Panc1 (cell line): ENCODE data around the gene FOXO3B. TPM values are rescaled to one million over a fixed set of nuclear protein-coding genes. Genes with fewer than 3 reads are reported as not detected.
"Not testable (repeated sequence)": the region's sequence is repeated elsewhere in the genome, so short reads cannot be mapped to it uniquely, and the experiment has no call there.

ENCODE experiments used
- ATAC-seq: fragments of 200-7000 bp; cut with Tn5 transposase; 2 replicates; pipeline ENCODE4 v1.9.1; 2020; ENCODE audit warnings: mild to moderate bottlenecking, moderate library complexity
- BruUV-seq: library from RNA; stranded (reverse); fragments of 400-500 nt; replicated peaks from 2 replicates; lab custom pipeline; 2021; lab: Mats Ljungman, UMichigan
- CTCF ChIA-PET: fragments of 300-600 bp; sonication (Branson Sonifier 250); formaldehyde crosslinking; loops from one replicate; lab custom pipeline; 2022; ENCODE audit warnings: antibody characterized with exemption; lab: Charles Lee
- POLR2A ChIA-PET: fragments of 300-600 bp; sonication (Branson Sonifier 250); formaldehyde crosslinking; loops from one replicate; lab custom pipeline; 2022; ENCODE audit warnings: antibody characterized with exemption; lab: Charles Lee
- DNase-seq: peaks from one replicate; pipeline ENCODE4 v3.0.0-alpha.2; 2010; ENCODE audit warnings: low read depth, low spot score
- H3K27ac ChIP-seq: 2 replicates; pipeline ENCODE4 v1.5.1; 2011; ENCODE audit warnings: mild to moderate bottlenecking, low read length, inconsistent platforms
- H3K27me3 ChIP-seq: fragments of 200-500 bp; sonication (Bioruptor generic); 2 replicates; pipeline ENCODE4 v1.6.0; 2014; ENCODE audit warnings: low read length, inconsistent platforms; ENCODE audit not compliant: control insufficient read depth, insufficient read depth
- H3K36me3 ChIP-seq: fragments of 200-500 bp; sonication (Bioruptor generic); 2 replicates; pipeline ENCODE4 v1.5.1; 2014; ENCODE audit warnings: inconsistent platforms, mild to moderate bottlenecking, low read length, moderate library complexity; ENCODE audit not compliant: control insufficient read depth, insufficient read depth
- H3K4me1 ChIP-seq: 2 replicates; pipeline ENCODE4 v1.5.1; 2011; ENCODE audit warnings: inconsistent platforms, mild to moderate bottlenecking, low read length, moderate library complexity; ENCODE audit not compliant: control insufficient read depth, insufficient read depth
- H3K4me3 ChIP-seq, 2 experiments: 2 replicates each; pipeline ENCODE4 v1.5.1; 2011 to 2012; ENCODE audit warnings: low read depth in 2 of 2, low read length in 2 of 2, mild to moderate bottlenecking in 2 of 2, inconsistent platforms in 1 of 2, moderate library complexity in 1 of 2
- H3K9me3 ChIP-seq: fragments of 200-500 bp; sonication (Bioruptor generic); 2 replicates; pipeline ENCODE4 v1.5.1; 2014; ENCODE audit warnings: low read depth, mild to moderate bottlenecking, inconsistent platforms, low read length, moderate library complexity; ENCODE audit not compliant: control insufficient read depth, insufficient read depth
- in situ Hi-C: cut with HindIII; loops from 2 replicates; pipeline ENCODE4 v1.10.0; 2016; ENCODE audit warnings: low sequenced_read_pairs, low pct_unique_long_range_greater_than_20kb
- intact Hi-C: fragments of 100-400 bp; cut with micrococcal nuclease; formaldehyde crosslinking; loops from one replicate; pipeline ENCODE4 v1.10.0; 2022; ENCODE audit not compliant: unreplicated experiment
- total RNA-seq: library from RNA; stranded (reverse); gene quantifications from one replicate; pipeline ENCODE4 v1.2.1, GENCODE V29; 2021; ENCODE audit not compliant: unreplicated experiment

Gene FOXO3B
- total RNA-seq, 1 experiment from 2014 or later, result 4.2 TPM

GRCh38 chr17:18650094-18650493, 32.0 kb downstream of the FOXO3B start:
- BruUV-seq, H3K27me3 ChIP-seq, CTCF ChIA-PET, in situ Hi-C loops, ATAC-seq, H3K36me3 ChIP-seq, H3K9me3 ChIP-seq, DNase-seq, H3K27ac ChIP-seq, H3K4me1 ChIP-seq, POLR2A ChIA-PET, H3K4me3 ChIP-seq, intact Hi-C loops: not testable (repeated sequence)

GRCh38 chr17:18644291-18644690, 37.8 kb downstream of the FOXO3B start, which contains the start of gene TBC1D28:
Gene TBC1D28, minus strand, starts transcription at chr17:18644391. Its CDS starts 3,039 bp downstream, at chr17:18641352.
- H3K4me3 ChIP-seq, BruUV-seq, in situ Hi-C loops, POLR2A ChIA-PET, DNase-seq, CTCF ChIA-PET, H3K9me3 ChIP-seq, H3K4me1 ChIP-seq, intact Hi-C loops, H3K27ac ChIP-seq, H3K27me3 ChIP-seq, ATAC-seq, H3K36me3 ChIP-seq: not testable (repeated sequence)

- CTCF ChIA-PET, H3K9me3 ChIP-seq, ATAC-seq: not testable (repeated sequence)
These were observed 39.0 kb downstream of the FOXO3B start for GRCh38 chr17:18643124-18643523.

GRCh38 chr17:18638357-18638756, 43.8 kb downstream of the FOXO3B start:
- intact Hi-C loops, H3K4me1 ChIP-seq, H3K27me3 ChIP-seq, ATAC-seq, H3K4me3 ChIP-seq, POLR2A ChIA-PET, CTCF ChIA-PET, H3K9me3 ChIP-seq, BruUV-seq, in situ Hi-C loops, H3K36me3 ChIP-seq, DNase-seq, H3K27ac ChIP-seq: not testable (repeated sequence)

More at GRCh38 chr17:18643124-18643523, 39.0 kb downstream of the FOXO3B start:
- H3K4me3 ChIP-seq, POLR2A ChIA-PET, BruUV-seq, H3K27ac ChIP-seq, intact Hi-C loops, H3K27me3 ChIP-seq, H3K4me1 ChIP-seq, in situ Hi-C loops, DNase-seq, H3K36me3 ChIP-seq: not testable (repeated sequence)

GRCh38 chr17:18636237-18636636, 45.9 kb downstream of the FOXO3B start:
- H3K27me3 ChIP-seq, BruUV-seq, H3K9me3 ChIP-seq, H3K4me1 ChIP-seq, POLR2A ChIA-PET, H3K4me3 ChIP-seq, intact Hi-C loops, H3K36me3 ChIP-seq, in situ Hi-C loops, ATAC-seq, DNase-seq, CTCF ChIA-PET, H3K27ac ChIP-seq: not testable (repeated sequence)

- intact Hi-C loops, H3K4me1 ChIP-seq, H3K27ac ChIP-seq, H3K36me3 ChIP-seq, H3K27me3 ChIP-seq, POLR2A ChIA-PET, in situ Hi-C loops, BruUV-seq, H3K9me3 ChIP-seq, DNase-seq, CTCF ChIA-PET, H3K4me3 ChIP-seq: not testable (repeated sequence)
- ATAC-seq, result peak; percentile 34; the same call in 1 of the 2 replicates
These were observed 46.3 kb downstream of the FOXO3B start for GRCh38 chr17:18635773-18636172.

- ATAC-seq, CTCF ChIA-PET, in situ Hi-C loops, intact Hi-C loops, H3K27ac ChIP-seq, POLR2A ChIA-PET, H3K4me1 ChIP-seq, DNase-seq, BruUV-seq, H3K4me3 ChIP-seq, H3K36me3 ChIP-seq, H3K9me3 ChIP-seq, H3K27me3 ChIP-seq: not testable (repeated sequence)
These were observed 47.4 kb downstream of the FOXO3B start for GRCh38 chr17:18634550-18635263.
